Measurements from ENCODE around the gene PSAT1. TPM values are rescaled to one million over a fixed set of nuclear protein-coding genes. Genes with fewer than 3 reads are reported as not detected.
A peak's percentile ranks its signal among the peaks of the same experiment; 100 is the strongest.

The PSAT1 gene
- total RNA-seq, 1 experiment from 2014 or later: 179 TPM

GRCh38 chr9:78324068-78324650 lies 27.2 kb downstream of the PSAT1 start:
- ChIA-PET CTCF (no interaction called here), POLR2A (ENCODE audit: low non-redundant PET) (no interaction called here)
- no TSS peak for BruUV-seq (replicated peaks)
- no peak overlapping the region for H3K27ac ChIP-seq (ENCODE audit: low read depth, low read length, poor library complexity, severe bottlenecking)
- no peaks in the 10 kb centered on the region for H3K9me3 ChIP-seq (ENCODE audit: low read depth, low read length, poor library complexity, severe bottlenecking)
- no peaks in the 10 kb centered on the region for H3K27me3 ChIP-seq (replicated peaks; ENCODE audit: insufficient read depth, low read depth, low read length, poor library complexity)
- H3K4me3 ChIP-seq (ENCODE audit: low read depth, low read length, poor library complexity, severe bottlenecking): no peak overlapping the region
- H3K4me1 ChIP-seq (ENCODE audit: insufficient read depth, low read length, poor library complexity, severe bottlenecking): peaks cover 10% of the 10 kb centered on the region
- intact Hi-C loops (cut with micrococcal nuclease; ENCODE audit: unreplicated experiment): no loop called here
- peaks cover 83% of the 10 kb centered on the region for H3K36me3 ChIP-seq (ENCODE audit: insufficient read depth, low read length, poor library complexity, severe bottlenecking)
- TF ChIP-seq EZH2 (IDR thresholded peaks at IDR 0.05; ENCODE audit: borderline replicate concordance, low read depth, low read length, poor library complexity, severe bottlenecking): no peak
- DNase-seq (ENCODE audit: low spot score): no peak

DNA sequence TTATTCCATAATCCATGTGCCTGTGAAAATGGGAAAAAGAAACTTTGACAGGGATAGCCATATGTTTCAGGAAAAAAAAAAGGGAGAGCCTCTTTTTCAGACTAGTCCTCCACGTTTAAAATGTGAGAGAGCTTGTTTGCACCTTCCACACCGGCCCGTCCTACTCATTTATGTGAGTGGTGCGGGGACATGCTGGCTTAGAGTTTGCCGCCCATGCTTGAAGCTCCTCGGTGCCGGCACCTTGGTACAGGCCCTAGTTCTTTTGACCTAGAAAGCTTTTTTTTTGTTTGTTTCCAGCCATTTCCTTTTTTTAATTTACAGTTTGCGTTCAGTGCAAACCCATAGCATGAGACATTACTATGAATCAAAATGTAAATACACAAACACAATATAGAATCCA lies 27.8 kb downstream of the PSAT1 start:
- no peak for DNase-seq (ENCODE audit: low spot score)
- TF ChIP-seq CTCF (conservative IDR thresholded peaks at IDR 0.05; ENCODE audit: low read depth, low read length): no peak
- no TSS peak for BruUV-seq (replicated peaks)
- intact Hi-C loops (cut with micrococcal nuclease; ENCODE audit: unreplicated experiment): no loop called here
- H3K27ac ChIP-seq (ENCODE audit: low read depth, low read length, poor library complexity, severe bottlenecking): peak overlapping the region; percentile 50
- ChIA-PET CTCF (no interaction called here), POLR2A (ENCODE audit: low non-redundant PET) (no interaction called here)
- peaks cover 82% of the 10 kb centered on the region for H3K36me3 ChIP-seq (ENCODE audit: insufficient read depth, low read length, poor library complexity, severe bottlenecking)
- H3K4me3 ChIP-seq (ENCODE audit: low read depth, low read length, poor library complexity, severe bottlenecking): no peak overlapping the region
- peaks cover 10% of the 10 kb centered on the region for H3K4me1 ChIP-seq (ENCODE audit: insufficient read depth, low read length, poor library complexity, severe bottlenecking)
- no peaks in the 10 kb centered on the region for H3K27me3 ChIP-seq (replicated peaks; ENCODE audit: insufficient read depth, low read depth, low read length, poor library complexity)
- no peaks in the 10 kb centered on the region for H3K9me3 ChIP-seq (ENCODE audit: low read depth, low read length, poor library complexity, severe bottlenecking)

- H3K4me3 ChIP-seq (ENCODE audit: low read depth, low read length, poor library complexity, severe bottlenecking): no peak overlapping the region
- POLR2A ChIA-PET (ENCODE audit: low non-redundant PET): no interaction called here
- H3K4me1 ChIP-seq (ENCODE audit: insufficient read depth, low read length, poor library complexity, severe bottlenecking): peaks cover 10% of the 10 kb centered on the region
- CTCF ChIA-PET: no interaction called here
- BruUV-seq (replicated peaks): no TSS peak
- H3K9me3 ChIP-seq (ENCODE audit: low read depth, low read length, poor library complexity, severe bottlenecking): no peaks in the 10 kb centered on the region
- TF ChIP-seq EZH2 (IDR thresholded peaks at IDR 0.05; ENCODE audit: borderline replicate concordance, low read depth, low read length, poor library complexity, severe bottlenecking) (no peak), CTCF (conservative IDR thresholded peaks at IDR 0.05; ENCODE audit: low read depth, low read length) (no peak)
- H3K27me3 ChIP-seq (replicated peaks; ENCODE audit: insufficient read depth, low read depth, low read length, poor library complexity): no peaks in the 10 kb centered on the region
- intact Hi-C loops (cut with micrococcal nuclease; ENCODE audit: unreplicated experiment): no loop called here
- DNase-seq (ENCODE audit: low spot score): peak; percentile 60
- H3K27ac ChIP-seq (ENCODE audit: low read depth, low read length, poor library complexity, severe bottlenecking): peak overlapping the region; percentile 50
- peaks cover 82% of the 10 kb centered on the region for H3K36me3 ChIP-seq (ENCODE audit: insufficient read depth, low read length, poor library complexity, severe bottlenecking)
Measured at GRCh38 chr9:78325343-78325742, 28.4 kb downstream of the PSAT1 start.

- Histone ChIP-seq H3K27me3 (replicated peaks; ENCODE audit: insufficient read depth, low read depth, low read length, poor library complexity) (no peaks in the 10 kb centered on the region), H3K27ac (ENCODE audit: low read depth, low read length, poor library complexity, severe bottlenecking) (no peak overlapping the region), H3K4me3 (ENCODE audit: low read depth, low read length, poor library complexity, severe bottlenecking) (no peak overlapping the region), H3K36me3 (ENCODE audit: insufficient read depth, low read length, poor library complexity, severe bottlenecking) (peaks cover 77% of the 10 kb centered on the region), H3K9me3 (ENCODE audit: low read depth, low read length, poor library complexity, severe bottlenecking) (no peaks in the 10 kb centered on the region), H3K4me1 (ENCODE audit: insufficient read depth, low read length, poor library complexity, severe bottlenecking) (peaks cover 10% of the 10 kb centered on the region)
- TF ChIP-seq EZH2 (IDR thresholded peaks at IDR 0.05; ENCODE audit: borderline replicate concordance, low read depth, low read length, poor library complexity, severe bottlenecking) (no peak), CTCF (conservative IDR thresholded peaks at IDR 0.05; ENCODE audit: low read depth, low read length) (no peak)
- ChIA-PET CTCF (no interaction called here), POLR2A (ENCODE audit: low non-redundant PET) (no interaction called here)
- intact Hi-C loops (cut with micrococcal nuclease; ENCODE audit: unreplicated experiment): no loop called here
- peak; percentile 11 for DNase-seq (ENCODE audit: low spot score)
- BruUV-seq (replicated peaks): no TSS peak
Measured at GRCh38 chr9:78325846-78326360, 29.0 kb downstream of the PSAT1 start.
